ENCODE measurements around the gene PSMC3.

PSMC3 gene

DNA sequence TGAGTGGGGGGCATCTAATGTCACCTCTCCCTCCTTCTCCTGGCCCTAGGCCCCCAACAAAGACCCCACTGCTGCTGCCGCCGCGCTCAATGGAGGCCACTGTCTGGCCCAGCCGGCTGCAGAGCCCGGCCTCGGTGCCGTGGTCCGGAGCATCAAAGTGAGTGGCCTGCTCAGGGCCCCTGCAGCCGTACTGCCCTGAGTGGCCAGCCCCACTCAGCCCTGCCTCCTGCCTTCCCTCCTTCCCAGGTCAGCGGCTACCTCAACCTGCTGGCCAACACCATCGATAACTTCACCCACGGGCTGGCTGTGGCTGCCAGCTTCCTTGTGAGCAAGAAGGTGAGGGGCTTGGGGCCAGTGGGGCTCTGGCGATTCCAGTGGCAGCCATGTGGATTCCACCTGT, 12.9 kb downstream of the PSMC3 start:
- DNase-seq (ENCODE audit: low spot score) = no peak

DNA sequence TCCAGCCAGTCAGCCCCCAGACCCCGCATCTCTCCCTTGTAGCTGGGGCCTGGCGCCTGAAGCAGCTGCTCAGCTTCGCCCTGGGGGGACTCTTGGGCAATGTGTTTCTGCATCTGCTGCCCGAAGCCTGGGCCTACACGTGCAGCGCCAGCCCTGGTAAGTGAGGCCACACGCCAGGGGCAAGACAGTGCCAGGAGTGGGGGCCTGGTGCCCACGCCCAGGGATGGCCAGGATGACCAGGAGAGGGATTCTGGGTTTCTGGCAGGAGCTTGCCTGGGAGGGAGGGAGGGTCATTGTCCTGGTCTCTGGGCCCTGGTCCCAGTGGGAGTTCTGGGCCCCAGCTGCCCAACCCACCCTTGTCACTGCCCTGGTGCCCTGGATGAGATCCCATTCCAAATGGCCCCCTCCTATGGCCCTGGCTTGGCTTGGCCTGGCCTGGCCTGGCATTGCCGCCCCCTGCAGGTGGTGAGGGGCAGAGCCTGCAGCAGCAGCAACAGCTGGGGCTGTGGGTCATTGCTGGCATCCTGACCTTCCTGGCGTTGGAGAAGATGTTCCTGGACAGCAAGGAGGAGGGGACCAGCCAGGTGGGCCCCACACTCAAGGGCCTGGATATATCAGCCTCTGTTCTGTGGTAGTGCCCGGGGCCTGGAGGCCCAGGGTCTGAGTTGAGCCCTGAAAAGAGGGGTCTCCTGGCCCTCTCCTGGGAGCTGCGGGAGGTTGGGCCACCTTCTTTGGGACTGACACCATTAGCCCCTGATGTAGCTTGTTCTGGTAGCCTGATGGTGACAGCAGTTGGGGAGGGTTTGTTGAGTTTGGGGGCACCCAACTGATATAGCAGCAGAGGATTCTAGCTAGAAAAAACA, 14.1 kb downstream of the PSMC3 start:
- no peak for DNase-seq (ENCODE audit: low spot score)

DNA sequence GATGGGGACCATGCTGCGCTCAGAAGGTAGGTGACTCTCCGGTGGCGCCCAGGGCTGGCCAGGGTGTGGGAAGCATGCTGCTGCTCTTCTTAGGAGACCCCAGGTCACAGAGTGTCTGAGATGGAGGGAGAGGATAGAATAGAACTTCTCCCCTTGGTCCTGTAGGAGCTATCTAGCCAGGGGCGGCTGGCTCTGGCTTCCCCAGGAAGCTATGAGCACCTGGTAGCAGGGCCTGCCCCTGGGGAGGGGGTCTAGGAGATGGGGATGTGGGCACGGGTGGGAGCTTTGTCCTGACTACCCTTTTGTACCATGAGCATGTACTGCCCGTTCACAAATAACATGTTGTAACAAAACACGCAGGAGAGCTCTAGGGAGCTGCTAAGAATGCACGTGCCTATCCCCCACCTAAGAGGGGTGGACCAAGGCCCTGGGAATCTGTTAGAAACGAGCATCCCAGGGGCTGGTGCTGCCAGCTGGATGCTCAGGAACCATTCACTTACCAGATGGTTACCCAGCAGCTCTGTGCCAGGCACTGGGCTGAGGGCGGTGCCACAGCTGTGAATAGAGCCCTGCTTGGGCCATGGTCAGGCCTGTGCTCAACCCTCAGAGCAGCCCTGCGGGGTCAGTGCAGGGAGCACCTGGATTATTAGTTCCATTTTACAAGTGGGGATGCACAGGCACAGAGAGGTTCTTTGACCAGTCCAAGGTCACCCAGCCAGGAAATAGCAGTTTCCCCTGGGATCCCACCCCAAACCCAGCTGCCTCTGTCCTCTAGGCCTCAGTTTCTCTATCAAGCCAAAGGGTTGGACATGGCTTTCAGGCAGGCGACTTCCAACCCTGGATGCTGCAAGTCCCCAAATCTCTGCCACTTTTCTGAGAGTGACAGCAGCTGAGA, 15.6 kb downstream of the PSMC3 start:
- DNase-seq (ENCODE audit: low spot score) = no peak

DNA sequence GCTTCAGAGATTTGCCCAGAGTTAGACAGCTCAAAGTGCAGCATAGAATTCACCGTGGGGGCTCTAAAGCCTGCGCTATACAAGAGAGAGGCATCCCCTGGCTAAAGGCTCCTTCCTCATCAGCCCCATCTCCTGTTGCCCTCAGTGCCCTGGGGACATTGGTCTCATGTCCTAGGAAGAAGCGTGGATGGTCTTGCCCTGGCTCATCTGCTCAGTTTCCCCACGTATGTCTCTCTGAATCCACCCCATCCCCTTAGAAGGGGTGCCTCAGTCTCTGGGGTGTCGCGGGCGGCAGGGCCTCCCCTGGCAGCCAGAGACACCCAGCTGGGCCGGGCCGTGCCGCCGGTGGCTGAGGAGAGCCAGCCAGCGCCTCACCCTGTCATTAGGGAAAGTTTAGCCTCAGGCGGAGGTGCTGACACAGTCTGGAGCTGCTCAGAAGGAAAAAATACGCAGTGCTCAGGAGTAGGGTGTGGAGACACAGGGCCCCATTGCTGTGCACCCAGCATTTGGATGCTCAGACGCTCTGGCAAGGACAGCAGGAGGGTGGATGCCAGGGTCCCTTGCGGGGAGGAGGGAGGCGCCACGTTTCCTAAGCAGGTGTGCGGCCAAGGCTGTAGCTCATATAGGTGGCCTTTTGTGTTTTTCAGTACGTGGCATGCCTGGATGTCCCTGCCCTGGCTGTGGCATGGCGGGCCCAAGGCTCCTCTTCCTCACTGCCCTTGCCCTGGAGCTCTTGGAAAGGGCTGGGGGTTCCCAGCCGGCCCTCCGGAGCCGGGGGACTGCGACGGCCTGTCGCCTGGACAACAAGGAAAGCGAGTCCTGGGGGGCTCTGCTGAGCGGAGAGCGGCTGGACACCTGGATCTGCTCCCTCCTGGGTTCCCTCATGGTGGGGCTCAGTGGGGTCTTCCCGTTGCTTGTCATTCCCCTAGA, 16.5 kb downstream of the PSMC3 start:
- DNase-seq (ENCODE audit: low spot score) = no peak

DNA sequence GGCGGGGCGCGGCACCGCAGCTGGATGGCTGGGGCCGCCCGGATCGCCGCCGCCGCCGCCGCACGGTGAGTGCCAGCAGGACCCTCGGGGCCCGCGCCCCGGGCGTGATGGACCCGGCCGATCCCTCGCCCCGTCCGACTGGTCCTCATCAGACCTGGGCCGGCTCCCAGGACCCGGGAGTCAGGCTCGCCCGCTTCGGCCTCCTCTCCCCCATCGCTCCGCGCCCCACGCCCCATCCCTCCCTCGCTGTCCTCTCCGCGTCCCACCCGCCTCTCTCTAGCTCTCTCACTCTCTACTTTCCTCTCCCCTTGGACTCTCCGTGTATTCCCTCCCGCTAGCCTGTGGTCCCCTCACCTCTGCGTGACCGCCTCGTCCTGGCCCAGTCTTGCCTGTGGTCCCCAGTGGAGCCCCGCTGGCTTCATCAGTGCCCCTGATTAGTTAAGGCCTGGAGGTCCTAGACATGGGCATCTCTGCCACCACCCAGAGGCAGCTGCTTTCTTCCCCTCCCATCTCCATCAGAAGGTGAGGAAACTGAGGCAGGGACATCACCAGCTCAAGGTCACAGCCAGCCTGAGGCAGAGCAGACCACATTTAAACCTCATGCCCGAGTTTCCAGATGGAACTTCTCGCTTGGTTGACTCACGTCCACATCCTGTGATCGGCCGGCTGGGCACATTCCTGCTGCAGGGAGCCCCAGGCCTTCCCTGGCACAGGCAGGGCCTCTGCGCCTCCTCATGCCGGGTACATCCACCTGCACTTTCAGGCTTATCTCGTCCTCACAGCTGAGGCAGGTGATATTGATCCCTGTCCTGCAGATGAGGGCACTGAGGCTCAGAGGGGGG, 17.4 kb downstream of the PSMC3 start:
- DNase-seq (ENCODE audit: low spot score) = no peak

DNA sequence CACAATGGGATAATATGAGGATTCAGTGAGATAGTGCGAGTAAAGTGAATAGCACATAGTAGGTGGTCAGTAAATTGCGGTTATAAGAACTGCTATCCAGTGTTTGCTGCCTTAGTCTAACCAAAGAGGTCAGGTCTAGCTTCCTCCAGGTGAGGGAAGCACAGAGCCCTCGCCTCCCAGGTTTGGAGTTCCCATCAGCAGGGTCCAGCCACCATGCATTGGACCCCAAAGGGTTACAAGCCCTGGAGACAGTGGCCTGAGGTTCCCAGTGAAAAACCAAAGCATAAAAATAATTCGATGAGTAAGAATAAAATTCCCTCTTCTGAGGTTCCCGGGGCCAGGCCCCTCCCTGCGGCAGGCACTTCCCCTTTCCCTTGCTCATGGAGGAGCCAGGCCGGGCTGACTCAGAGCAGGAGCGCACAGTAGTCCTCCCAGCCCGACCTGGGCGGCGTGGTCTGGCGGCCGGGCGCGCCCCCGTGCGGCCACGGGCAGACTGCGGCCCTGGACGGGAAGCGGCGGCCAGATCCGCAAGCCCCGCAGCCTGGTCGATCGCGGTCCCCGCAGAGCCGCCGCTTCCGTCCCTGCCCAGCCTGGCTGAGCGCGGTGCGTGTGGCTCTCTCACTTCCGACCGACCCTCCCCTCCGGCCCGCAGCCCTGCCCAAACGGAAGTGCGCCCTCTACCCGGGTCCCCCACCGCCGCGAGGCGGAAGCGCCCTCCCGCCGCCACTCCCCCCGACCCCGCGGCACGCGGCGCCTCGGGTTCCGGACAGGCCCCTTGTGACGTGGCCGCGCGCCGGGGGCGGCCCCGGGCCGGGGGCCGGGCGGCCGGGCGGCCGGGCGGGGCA, 18.3 kb downstream of the PSMC3 start, which contains the start of gene SLC39A13:
SLC39A13 (plus strand) TSS at position 845 of the 845 bp plus-strand sequence. CDS start 1,505 bp downstream, outside the sequence.
- DNase-seq (ENCODE audit: low spot score) = peak; percentile 95

DNA sequence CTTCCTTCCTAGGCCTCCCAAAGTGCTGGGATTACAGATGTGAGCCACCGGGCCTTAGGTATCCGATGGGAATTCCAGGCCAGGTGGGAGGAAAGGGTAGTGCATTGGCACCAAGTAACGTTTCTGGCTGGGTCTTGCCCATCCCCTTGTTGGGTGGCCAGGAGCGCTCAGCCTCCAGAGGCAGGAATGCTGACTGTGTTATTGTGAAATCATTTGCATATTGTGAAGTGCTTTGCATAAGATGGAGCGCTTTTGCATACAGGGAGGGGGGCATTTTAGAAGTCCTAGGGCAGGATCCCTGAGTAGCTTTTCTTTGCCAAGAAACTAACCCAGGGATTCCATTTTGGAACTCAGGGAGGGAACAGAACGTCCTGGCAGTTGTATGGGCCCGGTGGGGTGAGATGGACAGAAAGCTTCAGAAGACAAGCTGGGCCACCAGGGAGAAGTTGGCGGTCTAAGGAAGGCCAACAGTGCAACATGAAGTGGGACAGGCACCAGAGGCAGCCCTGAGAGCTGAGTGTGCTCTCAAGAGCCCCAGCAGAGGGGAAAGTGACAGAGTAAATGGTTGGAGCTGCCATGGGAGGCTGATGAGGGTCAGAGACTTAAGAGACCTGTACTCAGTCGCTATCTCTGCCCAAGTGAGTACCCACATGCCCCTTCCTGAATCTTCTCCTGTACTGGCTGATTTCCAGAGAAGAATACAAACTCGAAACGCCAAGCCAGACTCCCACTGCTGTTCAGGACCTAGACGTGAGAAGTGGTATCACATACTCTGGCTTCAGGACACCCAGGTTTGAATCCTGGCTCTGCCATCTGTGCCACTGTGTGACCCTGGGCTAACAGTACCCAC, 19.1 kb downstream of the PSMC3 start:
- DNase-seq (ENCODE audit: low spot score) = no peak

DNA sequence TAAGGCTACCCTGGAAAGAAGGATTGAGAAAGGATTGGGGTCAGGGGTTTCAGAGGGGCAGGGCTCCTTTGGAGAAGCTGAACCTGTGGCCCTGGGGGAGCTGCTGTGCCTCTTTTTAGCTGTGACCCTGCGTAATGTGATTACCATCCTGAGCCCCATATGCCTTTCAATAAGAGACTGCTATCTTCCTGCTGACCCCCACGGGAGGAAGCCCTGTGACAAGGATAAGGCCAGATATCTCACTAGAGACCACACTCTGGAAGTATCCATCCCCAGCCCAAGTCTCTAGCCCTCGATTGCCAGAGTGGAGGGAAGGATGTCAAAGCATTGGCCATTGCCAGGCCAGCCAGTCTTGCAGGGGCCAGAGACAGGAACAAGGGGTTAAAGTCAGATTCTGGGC, 22.7 kb downstream of the PSMC3 start:
- DNase-seq (ENCODE audit: low spot score) = no peak

DNA sequence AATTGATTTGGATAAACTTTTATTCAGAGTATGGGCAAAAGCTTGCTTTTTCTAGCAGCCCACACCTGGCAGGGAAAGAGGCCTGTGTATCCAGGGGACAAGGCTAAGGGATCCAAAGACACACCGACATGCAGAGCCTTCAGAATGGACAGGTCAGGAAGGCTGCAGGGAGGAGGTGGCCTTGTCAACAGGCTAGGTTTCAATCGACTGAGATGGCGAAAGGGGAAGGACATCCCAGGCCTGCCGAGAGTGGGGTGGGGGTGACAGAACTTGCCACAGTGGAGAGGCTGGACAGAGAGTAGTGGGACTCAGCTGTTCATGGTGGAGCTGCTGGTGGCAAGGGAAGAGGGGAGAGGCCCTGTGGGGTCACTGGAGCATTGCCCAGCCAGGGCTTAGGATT, 23.1 kb downstream of the PSMC3 start:
- no peak for DNase-seq (ENCODE audit: low spot score)

DNA sequence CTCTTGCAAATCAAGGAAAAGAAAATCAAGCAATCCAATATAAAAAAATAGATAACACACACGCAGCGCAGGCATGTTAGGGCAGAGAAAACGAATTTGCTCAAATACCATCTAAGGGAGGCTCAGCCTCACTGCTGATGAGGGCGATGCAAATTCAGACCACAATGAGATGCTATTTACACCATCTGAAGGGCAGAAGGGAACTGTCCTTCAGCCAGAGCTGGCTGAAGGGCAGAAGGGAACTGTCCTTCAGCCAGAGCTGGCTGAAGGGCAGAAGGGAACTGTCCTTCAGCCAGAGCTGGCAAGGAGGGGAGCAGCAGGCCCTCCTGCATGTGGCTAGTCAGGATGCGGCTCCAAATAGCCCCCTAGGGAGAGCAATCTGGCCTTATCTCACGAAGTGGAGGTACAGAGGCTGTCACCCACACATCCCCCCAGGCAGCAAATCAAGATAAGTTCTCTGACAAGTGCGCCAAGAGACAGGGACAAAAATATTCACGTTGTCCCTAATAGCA, 25.4 kb downstream of the PSMC3 start:
- no peak for DNase-seq (ENCODE audit: low spot score)

DNA sequence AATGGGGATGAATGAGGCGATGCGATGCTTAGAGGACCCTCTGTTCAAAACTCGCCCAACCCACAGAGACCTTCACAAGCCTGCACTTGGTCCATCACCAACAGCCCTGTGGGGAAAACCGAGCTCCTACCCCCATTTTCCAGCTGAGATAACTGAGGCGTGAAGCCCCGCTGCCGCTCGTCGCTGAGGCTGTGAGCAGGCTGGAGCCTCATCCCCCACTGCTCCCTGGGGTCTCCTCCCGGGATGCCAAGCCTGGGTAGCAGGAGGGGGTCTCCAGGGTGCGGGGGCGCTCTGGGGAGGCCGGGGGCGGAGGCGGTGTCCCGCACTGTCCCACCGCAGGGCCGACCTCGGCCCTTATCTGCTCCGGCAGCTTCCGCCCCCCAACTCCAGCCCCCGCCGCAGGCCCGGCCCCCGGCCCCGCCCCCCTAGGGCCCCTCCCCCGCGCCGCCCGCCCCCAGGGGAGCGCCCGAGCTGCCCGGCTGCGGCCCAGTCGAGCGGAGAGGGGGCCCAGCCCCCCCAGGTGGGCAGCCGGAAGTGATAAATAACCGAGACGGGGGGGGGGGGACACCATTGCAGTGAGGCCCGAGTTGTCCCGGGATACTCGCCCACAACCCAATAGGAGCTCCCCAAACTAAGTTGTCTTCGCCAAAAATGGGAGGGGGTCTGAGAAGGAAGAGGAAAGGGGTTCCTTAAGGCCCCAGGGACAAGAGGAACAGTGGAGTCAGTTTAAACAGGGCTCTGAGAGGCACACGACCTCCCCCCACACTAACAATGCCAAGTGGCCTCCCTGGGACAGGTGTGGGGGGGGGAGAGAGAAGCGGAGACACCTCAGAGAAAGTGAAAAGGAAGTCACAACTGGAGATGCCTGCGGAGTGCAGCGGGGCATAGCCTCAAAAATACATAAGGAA, 26.1 kb downstream of the PSMC3 start:
- DNase-seq (ENCODE audit: low spot score) = no peak

DNA sequence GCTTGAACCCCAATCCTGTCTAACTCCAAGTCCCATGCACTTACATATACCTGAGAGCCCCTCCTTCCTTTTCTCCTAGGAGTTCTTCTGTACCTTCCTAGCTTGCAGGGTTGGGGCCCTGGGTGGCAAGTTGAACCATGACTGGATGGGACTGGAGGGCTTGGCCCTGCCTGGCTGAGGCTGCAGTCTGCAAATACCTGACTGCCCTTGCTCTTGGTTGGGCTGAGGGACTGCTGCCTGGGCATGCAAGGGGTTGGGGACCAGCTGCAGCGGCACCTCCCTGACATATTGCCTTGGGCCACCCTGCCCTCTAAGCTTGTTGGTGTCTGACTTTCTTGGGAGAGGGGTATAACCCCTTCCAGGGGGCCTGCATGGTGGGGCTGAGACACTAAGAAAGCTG, 27.7 kb downstream of the PSMC3 start:
- no peak for DNase-seq (ENCODE audit: low spot score)

DNA sequence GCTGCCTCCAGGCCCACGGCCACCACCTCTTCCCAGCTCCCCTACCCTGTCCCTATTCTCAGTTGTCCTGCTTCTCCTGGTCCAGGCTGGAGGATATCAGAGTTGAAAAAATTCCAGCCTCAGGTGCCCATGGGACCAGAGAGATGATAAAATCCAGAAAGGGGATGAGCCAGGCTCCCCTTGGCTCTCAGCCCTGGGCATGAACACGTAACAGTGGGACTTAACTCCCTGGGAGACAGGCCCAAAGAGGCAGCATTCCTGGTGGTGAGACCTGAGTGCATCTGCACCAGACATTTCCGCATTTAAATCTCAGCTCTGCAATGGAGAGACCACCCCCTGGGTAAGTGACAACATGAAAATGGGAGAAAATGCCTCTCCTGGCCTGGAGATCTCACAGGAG, 28.2 kb downstream of the PSMC3 start:
- DNase-seq (ENCODE audit: low spot score) = no peak

DNA sequence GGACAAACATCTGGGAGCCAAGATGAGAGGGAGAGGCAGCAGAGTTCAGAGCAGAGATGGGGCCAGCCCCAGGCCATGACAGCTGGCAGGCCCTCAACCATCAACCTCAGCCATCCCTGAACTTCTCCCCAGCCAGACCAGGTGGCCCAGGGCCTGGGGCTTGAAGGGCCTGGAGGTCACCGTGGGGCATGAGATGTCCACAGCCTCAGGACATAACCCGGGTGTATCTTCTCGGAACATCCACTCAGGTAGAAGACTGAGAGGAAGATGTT, 30.3 kb downstream of the PSMC3 start:
- DNase-seq (ENCODE audit: low spot score) = no peak

DNA sequence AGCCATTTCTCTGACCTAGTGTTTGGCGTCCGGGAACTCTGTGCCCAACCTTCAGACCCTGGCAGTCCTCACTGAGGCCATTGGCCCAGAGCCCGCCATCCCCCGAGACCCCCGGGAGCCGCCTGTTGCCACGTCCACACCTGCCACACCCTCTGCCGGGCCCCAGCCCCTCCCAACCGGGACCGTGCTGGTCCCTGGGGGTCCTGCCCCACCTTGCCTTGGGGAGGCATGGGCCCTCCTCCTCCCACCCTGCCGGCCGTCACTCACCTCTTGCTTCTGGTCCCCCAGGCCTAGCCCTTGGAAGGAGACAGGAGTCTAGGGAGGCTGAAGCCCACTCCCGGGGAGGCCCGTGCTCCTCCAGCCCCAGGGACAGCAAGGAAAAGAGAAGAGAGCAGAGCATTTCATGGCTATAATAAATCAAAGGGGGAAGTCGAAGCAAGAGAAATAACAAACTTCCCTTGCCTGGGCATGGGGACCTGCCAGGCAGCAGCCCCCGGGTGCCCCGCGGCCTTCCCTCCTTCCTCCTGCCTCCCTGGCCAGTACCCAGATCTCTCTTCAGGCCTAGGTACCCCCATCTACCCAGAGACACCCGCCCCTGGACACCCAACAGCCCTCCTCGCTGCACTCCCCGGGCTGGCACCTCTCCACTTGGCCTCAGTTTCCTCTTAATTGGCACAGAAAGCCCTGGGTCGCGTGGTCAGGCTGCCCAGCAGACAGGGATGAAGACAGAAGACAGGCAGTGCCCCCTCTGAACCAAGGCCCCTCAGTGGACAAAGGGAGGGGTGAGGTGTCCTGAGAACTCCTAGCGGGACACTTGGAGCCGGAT, 30.8 kb downstream of the PSMC3 start:
- DNase-seq (ENCODE audit: low spot score) = peak; percentile 21

DNA sequence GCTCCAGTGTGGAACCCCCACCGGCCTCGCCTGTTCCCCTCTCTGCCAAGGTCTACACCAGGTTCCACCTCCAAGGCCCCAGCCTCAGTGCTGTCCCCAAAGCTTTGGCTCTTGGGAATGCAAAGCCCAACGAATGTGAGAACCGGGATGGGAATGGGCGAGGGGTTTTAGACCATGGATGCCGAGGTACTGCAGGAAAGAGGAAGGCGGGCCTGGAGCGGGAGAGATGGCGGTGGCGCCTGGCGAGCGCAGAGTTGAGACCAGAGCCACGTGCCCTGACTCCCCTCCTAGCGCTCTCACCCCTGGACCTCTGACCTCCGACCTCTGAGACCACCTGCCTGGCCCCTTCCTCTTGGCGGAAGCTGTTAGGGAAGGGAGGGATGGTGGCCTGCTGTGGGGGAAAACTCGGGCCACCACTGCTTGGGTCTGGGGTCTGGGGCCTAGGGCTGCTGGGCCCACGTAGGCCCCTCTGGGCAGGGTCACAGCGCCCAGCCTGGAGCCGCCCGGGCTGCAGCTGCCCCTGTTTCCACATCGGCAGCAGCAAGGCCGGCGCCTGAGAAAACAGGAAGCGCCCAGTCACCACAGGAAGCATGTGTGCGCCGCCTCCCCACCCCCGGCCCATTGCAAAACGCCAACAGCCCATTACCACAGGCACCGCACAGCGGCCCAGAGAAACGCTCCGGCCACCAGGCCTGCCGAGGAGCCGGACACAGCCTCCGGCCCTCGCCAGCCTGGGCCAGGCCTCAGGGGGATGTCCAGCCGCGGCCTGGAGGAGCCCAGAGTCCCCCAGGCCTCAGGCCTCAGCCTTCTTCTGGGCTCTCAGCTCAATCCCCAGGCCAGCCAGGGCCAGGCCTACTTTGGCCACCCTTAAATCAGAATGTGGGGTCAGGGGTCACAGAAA, 31.7 kb downstream of the PSMC3 start:
- DNase-seq (ENCODE audit: low spot score) = peak; percentile 54

All from Ammon's horn (tissue), 1 donor.